HCT116 (cell line): ENCODE measurements around the gene LGMN. TPM values are rescaled to one million over a fixed set of nuclear protein-coding genes. Genes with fewer than 3 reads are reported as not detected.

Experiments
- ATAC-seq: fragments of 200-7000 bp; cut with Tn5 transposase; 2 replicates; pipeline ENCODE4 v1.9.1; 2020; ENCODE audit warnings: mild to moderate bottlenecking, moderate library complexity
- BruUV-seq: library from RNA; stranded (reverse); fragments of 400-500 nt; replicated peaks from 2 replicates; lab custom pipeline; 2021; lab: Mats Ljungman, UMichigan
- CTCF ChIA-PET: fragments of 300-600 bp; sonication (Branson Sonifier 250); formaldehyde crosslinking; loops from one replicate; lab custom pipeline; 2021; ENCODE audit warnings: antibody characterized with exemption; lab: Charles Lee
- POLR2A ChIA-PET: fragments of 300-600, 350-600 bp; sonication (Branson Sonifier 250); formaldehyde crosslinking; loops from one replicate; lab custom pipeline; 2021; ENCODE audit warnings: antibody characterized with exemption; lab: Charles Lee
- RAD21 ChIA-PET, 2 experiments: fragments of 300-600 bp; sonication (Branson Sonifier 250); formaldehyde crosslinking; loops; one replicate each; lab custom pipeline; 2023; ENCODE audit warnings: low total read pairs in 2 of 2; ENCODE audit not compliant: uncharacterized antibody in 2 of 2, unreplicated experiment in 2 of 2, low non-redundant PET in 1 of 2; lab: Charles Lee
- DNase-seq: peaks from one replicate; pipeline ENCODE4 v3.0.0-alpha.2; 2010; ENCODE audit warnings: low read depth, low spot score
- H2AFZ ChIP-seq: fragments of 200-600 bp; shearing (Covaris generic), sonication (generic); 2 replicates; pipeline ENCODE4 v1.6.1; 2017; ENCODE audit warnings: low read depth, mixed run types, mixed read lengths, antibody characterized with exemption, low read length; ENCODE audit not compliant: poor library complexity, severe bottlenecking
- H3K27ac ChIP-seq: 2 replicates; pipeline ENCODE4 v1.5.1; 2012; ENCODE audit warnings: low read depth, low read length
- H3K27me3 ChIP-seq: fragments of 200-600 bp; sonication (generic); 2 replicates; pipeline ENCODE4 v1.6.1; 2016; ENCODE audit warnings: mixed run types, low read length, mixed read lengths; ENCODE audit not compliant: insufficient read depth
- H3K36me3 ChIP-seq, 2 experiments: fragments of 200-500 bp in 1 of 2; fragments of 200-600 bp in 1 of 2; sonication (Bioruptor generic) in 1 of 2; sonication (generic) in 1 of 2; 2 replicates each; pipeline versions ENCODE4 v1.5.1 to v1.6.1; 2014 to 2016; ENCODE audit warnings: low read length in 2 of 2, inconsistent platforms in 1 of 2, mixed read lengths in 1 of 2, mixed run types in 1 of 2; ENCODE audit not compliant: insufficient read depth in 2 of 2, control insufficient read depth in 1 of 2
- H3K4me1 ChIP-seq, 2 experiments: fragments of 200-600 bp in 1 of 2; sonication (generic) in 1 of 2; 2 replicates each; pipeline versions ENCODE4 v1.5.1 to v1.6.1; 2012 to 2017; ENCODE audit warnings: low read length in 2 of 2, inconsistent platforms in 1 of 2, mild to moderate bottlenecking in 1 of 2, mixed read lengths in 1 of 2, mixed run types in 1 of 2, moderate library complexity in 1 of 2; ENCODE audit not compliant: insufficient read depth in 2 of 2, control insufficient read depth in 1 of 2
- H3K4me2 ChIP-seq: fragments of 200-600 bp; sonication (generic); 2 replicates; pipeline ENCODE4 v1.6.1; 2017; ENCODE audit warnings: mixed run types, low read length, mixed read lengths
- H3K4me3 ChIP-seq, 2 experiments: fragments of 200-600 bp in 1 of 2; sonication (generic) in 1 of 2; replicated peaks in 1 of 2; 2 replicates each; pipeline ENCODE4 v1.5.1; 2011 to 2016; ENCODE audit warnings: low read length in 2 of 2, control low read depth in 1 of 2, low read depth in 1 of 2, mild to moderate bottlenecking in 1 of 2, mixed read lengths in 1 of 2, mixed run types in 1 of 2
- H3K79me2 ChIP-seq: fragments of 200-600 bp; sonication (generic); 2 replicates; pipeline ENCODE4 v1.6.1; 2017; ENCODE audit warnings: mild to moderate bottlenecking, mixed run types, low read length, moderate library complexity, mixed read lengths; ENCODE audit not compliant: insufficient read depth
- H3K9ac ChIP-seq: fragments of 200-600 bp; sonication (generic); 2 replicates; pipeline ENCODE4 v1.6.1; 2016; ENCODE audit warnings: low read length, mixed read lengths
- H3K9me2 ChIP-seq: fragments of 200-600 bp; sonication (generic), shearing (Covaris generic); 2 replicates; pipeline ENCODE4 v1.6.1; 2017; ENCODE audit warnings: mixed run types, mild to moderate bottlenecking, moderate library complexity; ENCODE audit not compliant: insufficient read depth
- H3K9me3 ChIP-seq, 2 experiments: fragments of 200-500 bp in 1 of 2; fragments of 200-600 bp in 1 of 2; sonication (Bioruptor generic) in 1 of 2; sonication (generic) in 1 of 2; 2 replicates each; pipeline ENCODE4 v1.6.1; 2014 to 2017; ENCODE audit warnings: low read length in 2 of 2, mixed read lengths in 2 of 2, inconsistent platforms in 1 of 2, low read depth in 1 of 2, mild to moderate bottlenecking in 1 of 2, mixed run types in 1 of 2, moderate library complexity in 1 of 2; ENCODE audit not compliant: control insufficient read depth in 1 of 2, insufficient read depth in 1 of 2
- H4K20me1 ChIP-seq: fragments of 200-600 bp; sonication (generic), shearing (Covaris generic); 2 replicates; pipeline ENCODE4 v1.6.1; 2017; ENCODE audit warnings: mixed run types, mild to moderate bottlenecking, moderate library complexity; ENCODE audit not compliant: insufficient read depth
- ATF3 ChIP-seq: IDR thresholded peaks from 2 replicates; pipeline ENCODE4 v1.6.1; 2012
- CTCF ChIP-seq, 3 experiments: fragments of 200-600 bp in 1 of 3; sonication (generic) in 1 of 3; IDR thresholded peaks in 2 of 3; conservative IDR thresholded peaks in 1 of 3; 2 replicates each; pipeline ENCODE4 v1.5.1; 2012 to 2017; ENCODE audit warnings: low read depth in 2 of 3, low read length in 2 of 3, antibody characterized with exemption in 1 of 3, borderline replicate concordance in 1 of 3, control low read depth in 1 of 3, mild to moderate bottlenecking in 1 of 3, mixed read lengths in 1 of 3, mixed run types in 1 of 3, moderate library complexity in 1 of 3; ENCODE audit not compliant: insufficient read depth in 1 of 3
- EGR1 ChIP-seq: IDR thresholded peaks from 2 replicates; pipeline ENCODE4 v1.6.1; 2012; ENCODE audit warnings: low read depth
- EZH2phosphoT487 ChIP-seq: fragments of 200-600 bp; IDR thresholded peaks from 2 replicates; pipeline ENCODE4 v1.6.1; 2018; ENCODE audit warnings: antibody characterized with exemption, borderline replicate concordance
- JUND ChIP-seq: IDR thresholded peaks from 2 replicates; pipeline ENCODE4 v1.6.1; 2012
- MAX ChIP-seq: IDR thresholded peaks from 2 replicates; pipeline ENCODE4 v1.6.1; 2012
- POLR2A ChIP-seq: IDR thresholded peaks from 2 replicates; pipeline ENCODE4 v1.7.0; 2011; ENCODE audit warnings: borderline replicate concordance; ENCODE audit not compliant: insufficient read depth, insufficient read length; ENCODE audit errors: extremely low read depth
- POLR2AphosphoS5 ChIP-seq: IDR thresholded peaks from 2 replicates; pipeline ENCODE4 v1.6.1; 2011; ENCODE audit warnings: mild to moderate bottlenecking, low read depth, low read length, moderate library complexity
- REST ChIP-seq: IDR thresholded peaks from 2 replicates; pipeline ENCODE4 v1.6.1; 2012; ENCODE audit warnings: low read depth
- SP1 ChIP-seq: IDR thresholded peaks from 2 replicates; pipeline ENCODE4 v1.6.1; 2012; ENCODE audit warnings: low read depth
- ZFX ChIP-seq: fragments of 450-650 bp; IDR thresholded peaks from 2 replicates; pipeline ENCODE4 v1.6.1; 2017
- ZNF274 ChIP-seq: fragments of 200-500 bp; sonication (Bioruptor generic); IDR thresholded peaks from 2 replicates; pipeline ENCODE4 v1.6.1; 2014; ENCODE audit warnings: mild to moderate bottlenecking, low read depth, low read length, inconsistent platforms
- intact Hi-C: fragments of 100-400 bp; cut with micrococcal nuclease; formaldehyde crosslinking; loops from 2 replicates; pipeline ENCODE4 v1.10.0; 2022
- total RNA-seq: library from RNA; stranded (reverse); gene quantifications from one replicate; pipeline ENCODE4 v1.2.1, GENCODE V29; 2021; ENCODE audit not compliant: unreplicated experiment

LGMN gene
- total RNA-seq, 1 experiment from 2014 or later, result 44.9 TPM

GRCh38 chr14:92706386-92706785, 42.0 kb downstream of the LGMN start:
- no TSS peak for BruUV-seq
- no peaks in the 10 kb centered on the region for H3K27me3 ChIP-seq
- intact Hi-C loops, result no loop called here
- no peaks in the 10 kb centered on the region for H3K9me3 ChIP-seq
- ChIA-PET RAD21 (no interaction called here), CTCF (no interaction called here), POLR2A (no interaction called here)
- peaks cover 6 to 14% of the 10 kb centered on the region in 2 experiments for H3K4me1 ChIP-seq
- H4K20me1 ChIP-seq, result no peaks in the 10 kb centered on the region
- H3K79me2 ChIP-seq, result no peaks in the 10 kb centered on the region
- no peak overlapping the region for H3K4me2 ChIP-seq
- no peak overlapping the region for H3K4me3 ChIP-seq
- DNase-seq, result no peak
- no peak for ATAC-seq
- no peaks in the 10 kb centered on the region for H3K9me2 ChIP-seq
- H3K9ac ChIP-seq, result no peak overlapping the region
- peaks cover 0 to 8% of the 10 kb centered on the region in 2 experiments; a peak in 2 of 4 replicates for H3K36me3 ChIP-seq
- no peak overlapping the region for H3K27ac ChIP-seq
- no peak overlapping the region for H2AFZ ChIP-seq
- TF ChIP-seq ATF3, result no peak
- TF ChIP-seq POLR2AphosphoS5, result no peak
- TF ChIP-seq MAX, result no peak
- no peak for TF ChIP-seq ZNF274
- no peak for TF ChIP-seq SP1
- no peak for TF ChIP-seq JUND
- TF ChIP-seq CTCF (IDR thresholded peaks at IDR 0.05 in 2 of 3, conservative IDR thresholded peaks at IDR 0.05 in 1 of 3; ENCODE audit: borderline replicate concordance in 1 of 3, insufficient read depth in 1 of 3, low read depth in 2 of 3, low read length in 2 of 3), result no peak

- Histone ChIP-seq H4K20me1 (no peaks in the 10 kb centered on the region), H3K9ac (no peak overlapping the region), H3K27me3 (no peaks in the 10 kb centered on the region), H3K79me2 (no peaks in the 10 kb centered on the region), H3K4me1 (peaks cover 6 to 14% of the 10 kb centered on the region in 2 experiments), H3K4me2 (no peak overlapping the region), H3K9me2 (no peaks in the 10 kb centered on the region), H2AFZ (no peak overlapping the region), H3K27ac (no peak overlapping the region), H3K36me3 (peaks cover 0 to 8% of the 10 kb centered on the region in 2 experiments; a peak in 1 of 4 replicates), H3K4me3 (no peak overlapping the region), H3K9me3 (no peaks in the 10 kb centered on the region)
- BruUV-seq, result no TSS peak
- no peak for ATAC-seq
- RAD21 ChIA-PET, result no interaction called here
- DNase-seq, result no peak
- CTCF ChIA-PET, result no interaction called here
- POLR2A ChIA-PET, result no interaction called here
- TF ChIP-seq REST (no peak), EGR1 (no peak), MAX (no peak), POLR2A (no peak), ZFX (no peak), ATF3 (no peak), EZH2phosphoT487 (no peak), POLR2AphosphoS5 (no peak)
- intact Hi-C loops, result no loop called here
These were observed 43.6 kb downstream of the LGMN start for GRCh38 chr14:92704821-92705220.
